IPS-15b (cell line): ENCODE data around the gene PSEN1.

Experiments used
- H3K27me3 ChIP-seq: one replicate; pipeline ENCODE4 v1.6.1; 2013; ENCODE audit warnings: low read length; ENCODE audit not compliant: control insufficient read depth, insufficient read depth
- H3K36me3 ChIP-seq: one replicate; pipeline ENCODE4 v1.6.1; 2013; ENCODE audit warnings: low read length; ENCODE audit not compliant: control insufficient read depth, insufficient read depth
- H3K4me1 ChIP-seq: one replicate; pipeline ENCODE4 v1.6.1; 2013; ENCODE audit warnings: mild to moderate bottlenecking, low read length; ENCODE audit not compliant: control insufficient read depth, insufficient read depth
- H3K4me3 ChIP-seq: one replicate; pipeline ENCODE4 v1.5.1; 2013; ENCODE audit warnings: low read depth, low read length
- H3K9ac ChIP-seq: one replicate; pipeline ENCODE4 v1.6.1; 2013; ENCODE audit warnings: low read depth, mild to moderate bottlenecking, low read length
- H3K9me3 ChIP-seq: one replicate; pipeline ENCODE4 v1.6.1; 2013; ENCODE audit warnings: mild to moderate bottlenecking, low read length; ENCODE audit not compliant: control insufficient read depth, insufficient read depth

PSEN1 gene

GRCh38 chr14:73252491-73253322, 116.4 kb downstream of the PSEN1 start:
- no peaks in the 10 kb centered on the region for H3K9me3 ChIP-seq
- H3K27me3 ChIP-seq: no peaks in the 10 kb centered on the region
- no peak overlapping the region for H3K9ac ChIP-seq
- no peaks in the 10 kb centered on the region for H3K4me1 ChIP-seq
- peaks cover 10% of the 10 kb centered on the region for H3K36me3 ChIP-seq
- no peak overlapping the region for H3K4me3 ChIP-seq

GRCh38 chr14:73253323-73253610, 117.0 kb downstream of the PSEN1 start:
- Histone ChIP-seq H3K4me1 (no peaks in the 10 kb centered on the region), H3K9me3 (no peaks in the 10 kb centered on the region), H3K9ac (no peak overlapping the region), H3K4me3 (no peak overlapping the region), H3K27me3 (no peaks in the 10 kb centered on the region), H3K36me3 (peaks cover 10% of the 10 kb centered on the region)

GRCh38 chr14:73253721-73254120, 117.4 kb downstream of the PSEN1 start:
- Histone ChIP-seq H3K4me3 (no peak overlapping the region), H3K9me3 (no peaks in the 10 kb centered on the region), H3K9ac (no peak overlapping the region), H3K36me3 (peaks cover 10% of the 10 kb centered on the region), H3K4me1 (no peaks in the 10 kb centered on the region), H3K27me3 (no peaks in the 10 kb centered on the region)

GRCh38 chr14:73254247-73255004, 118.1 kb downstream of the PSEN1 start:
- Histone ChIP-seq H3K4me1 (no peaks in the 10 kb centered on the region), H3K9ac (no peak overlapping the region), H3K36me3 (peaks cover 15% of the 10 kb centered on the region), H3K27me3 (no peaks in the 10 kb centered on the region), H3K4me3 (no peak overlapping the region), H3K9me3 (no peaks in the 10 kb centered on the region)

- H3K4me1 ChIP-seq: no peaks in the 10 kb centered on the region
- H3K9me3 ChIP-seq: no peaks in the 10 kb centered on the region
Observed at GRCh38 chr14:73255005-73255400, 118.7 kb downstream of the PSEN1 start.

GRCh38 chr14:73255693-73256225, 119.5 kb downstream of the PSEN1 start:
- H3K27me3 ChIP-seq: no peaks in the 10 kb centered on the region
- no peaks in the 10 kb centered on the region for H3K4me1 ChIP-seq
- peaks cover 15% of the 10 kb centered on the region for H3K36me3 ChIP-seq
- H3K9me3 ChIP-seq: no peaks in the 10 kb centered on the region
- no peak overlapping the region for H3K4me3 ChIP-seq
- H3K9ac ChIP-seq: no peak overlapping the region

More at GRCh38 chr14:73255005-73255400, 118.7 kb downstream of the PSEN1 start:
- H3K36me3 ChIP-seq: peaks cover 15% of the 10 kb centered on the region
- no peak overlapping the region for H3K4me3 ChIP-seq
- H3K27me3 ChIP-seq: no peaks in the 10 kb centered on the region
- H3K9ac ChIP-seq: no peak overlapping the region

- Histone ChIP-seq H3K9ac (no peak overlapping the region), H3K4me3 (no peak overlapping the region), H3K9me3 (no peaks in the 10 kb centered on the region), H3K36me3 (peaks cover 22% of the 10 kb centered on the region), H3K4me1 (no peaks in the 10 kb centered on the region), H3K27me3 (no peaks in the 10 kb centered on the region)
Observed at GRCh38 chr14:73258076-73258475, 121.8 kb downstream of the PSEN1 start.

GRCh38 chr14:73258845-73259611, 122.7 kb downstream of the PSEN1 start:
- no peak overlapping the region for H3K9ac ChIP-seq
- no peaks in the 10 kb centered on the region for H3K9me3 ChIP-seq

GRCh38 chr14:73259837-73260236, 123.5 kb downstream of the PSEN1 start:
- no peak overlapping the region for H3K9ac ChIP-seq
- no peak overlapping the region for H3K4me3 ChIP-seq
- peaks cover 29% of the 10 kb centered on the region for H3K36me3 ChIP-seq
- H3K27me3 ChIP-seq: no peaks in the 10 kb centered on the region
- no peaks in the 10 kb centered on the region for H3K4me1 ChIP-seq
- H3K9me3 ChIP-seq: no peaks in the 10 kb centered on the region

More at GRCh38 chr14:73258845-73259611, 122.7 kb downstream of the PSEN1 start:
- H3K4me1 ChIP-seq: no peaks in the 10 kb centered on the region
- H3K36me3 ChIP-seq: peaks cover 24% of the 10 kb centered on the region
- H3K27me3 ChIP-seq: no peaks in the 10 kb centered on the region
- no peak overlapping the region for H3K4me3 ChIP-seq

GRCh38 chr14:73260574-73260973, 124.3 kb downstream of the PSEN1 start:
- H3K36me3 ChIP-seq: peaks cover 27% of the 10 kb centered on the region
- H3K4me1 ChIP-seq: no peaks in the 10 kb centered on the region
- no peak overlapping the region for H3K9ac ChIP-seq
- no peaks in the 10 kb centered on the region for H3K9me3 ChIP-seq
- H3K4me3 ChIP-seq: no peak overlapping the region
- no peaks in the 10 kb centered on the region for H3K27me3 ChIP-seq

GRCh38 chr14:73261075-73261474, 124.8 kb downstream of the PSEN1 start:
- H3K4me1 ChIP-seq: no peaks in the 10 kb centered on the region
- no peaks in the 10 kb centered on the region for H3K9me3 ChIP-seq
- H3K27me3 ChIP-seq: no peaks in the 10 kb centered on the region
- H3K36me3 ChIP-seq: peaks cover 23% of the 10 kb centered on the region
- no peak overlapping the region for H3K4me3 ChIP-seq
- H3K9ac ChIP-seq: no peak overlapping the region
